Stimulated activated CD4-positive, alpha-beta T cell treated with anti-CD3 and anti-CD28 coated beads, Interleukin-12 subunit alpha, Interleukin-12 subunit beta, amount 100 ng/mL, for 24 hours (primary cell): ENCODE data around the gene SPTB.

Experiments
- DNase-seq, 2 experiments: peaks; one replicate each; pipeline ENCODE4 v3.0.0-alpha.2; 2020; ENCODE audit warnings: low read depth in 2 of 2

The SPTB gene

GRCh38 chr14:64885559-64885958 lies 5.9 kb upstream of the SPTB start:
- DNase-seq = no peak

GRCh38 chr14:64880221-64881121 lies 764 bp upstream of the SPTB start:
- peak; percentile 16 to 64 for DNase-seq

- no peak for DNase-seq
Observed at GRCh38 chr14:64878837-64879634, 671 bp downstream of the SPTB start.

GRCh38 chr14:64877846-64878245 lies 1.9 kb downstream of the SPTB start:
- no peak for DNase-seq

GRCh38 chr14:64875350-64875749 lies 4.4 kb downstream of the SPTB start:
- DNase-seq = no peak

GRCh38 chr14:64873506-64874219 lies 6.0 kb downstream of the SPTB start:
- DNase-seq = no peak

GRCh38 chr14:64871344-64871743 lies 8.4 kb downstream of the SPTB start:
- DNase-seq = no peak

GRCh38 chr14:64870160-64870559 lies 9.5 kb downstream of the SPTB start:
- no peak for DNase-seq

GRCh38 chr14:64868841-64869240 lies 10.9 kb downstream of the SPTB start:
- no peak for DNase-seq

- DNase-seq = no peak
Observed at GRCh38 chr14:64868379-64868778, 11.3 kb downstream of the SPTB start.

GRCh38 chr14:64867182-64867581 lies 12.5 kb downstream of the SPTB start:
- DNase-seq = no peak

- no peak for DNase-seq
Observed at GRCh38 chr14:64865992-64866391, 13.7 kb downstream of the SPTB start.

GRCh38 chr14:64865109-64865508 lies 14.6 kb downstream of the SPTB start:
- DNase-seq = no peak

GRCh38 chr14:64864258-64864657 lies 15.4 kb downstream of the SPTB start:
- no peak for DNase-seq

- no peak for DNase-seq
Observed at GRCh38 chr14:64861916-64862315, 17.8 kb downstream of the SPTB start.

- DNase-seq = no peak
Observed at GRCh38 chr14:64860039-64860438, 19.7 kb downstream of the SPTB start.

- DNase-seq = no peak
Observed at GRCh38 chr14:64857979-64858744, 21.5 kb downstream of the SPTB start.

- no peak for DNase-seq
Observed at GRCh38 chr14:64856529-64857445, 22.9 kb downstream of the SPTB start.

GRCh38 chr14:64855721-64856528 lies 23.8 kb downstream of the SPTB start:
- DNase-seq = no peak
